HG03558 (cell line): Measurements from ENCODE around the gene ADAMTS18.

ENCODE experiments used
- ATAC-seq: cut with Tn5 transposase; IDR thresholded peaks from one replicate; pipeline ENCODE4 v1.9.1; 2021; ENCODE audit warnings: moderate number of reproducible peaks; ENCODE audit not compliant: unreplicated experiment; ENCODE audit errors: extremely low read depth

The ADAMTS18 gene

DNA sequence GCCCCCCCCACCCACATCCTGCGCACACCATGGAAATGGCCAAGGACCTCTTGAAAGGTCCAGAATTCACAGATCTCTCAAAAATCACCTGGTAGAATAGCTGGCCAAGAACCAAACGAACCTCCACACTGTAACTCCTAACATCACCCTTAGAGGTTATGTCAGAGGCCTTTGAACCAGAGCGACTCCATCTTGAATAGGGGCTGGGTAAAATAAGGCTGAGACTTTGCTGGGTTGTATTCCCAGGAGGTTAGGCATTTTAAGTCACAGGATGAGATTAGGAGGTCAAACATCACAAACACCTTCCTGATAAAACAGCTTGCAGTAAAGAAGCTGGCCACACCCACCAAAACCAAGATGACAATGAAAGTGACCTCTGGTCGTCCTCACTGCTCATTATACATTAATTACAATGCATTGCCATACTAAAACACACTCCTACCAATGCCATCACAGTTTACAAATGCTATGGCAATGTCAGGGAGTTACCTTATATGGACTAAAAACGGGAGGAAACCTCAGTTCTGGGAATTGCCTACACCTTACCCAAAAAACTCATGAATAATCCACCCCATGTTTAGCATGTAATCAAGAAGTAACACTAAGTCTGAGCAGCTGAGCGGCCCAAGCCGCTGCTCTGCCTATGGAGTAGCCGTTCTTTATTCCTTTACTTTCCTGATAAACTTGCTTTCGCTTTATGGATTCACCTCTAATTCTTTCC is 200.9 kb downstream of the ADAMTS18 start:
- ATAC-seq = no peak
